ENCODE data around the gene PTPRH. TPM values are rescaled to one million over a fixed set of nuclear protein-coding genes. Genes with fewer than 3 reads are reported as not detected.

The PTPRH gene
- total RNA-seq, 5 donors from 2014 or later (not counting 1 experiment from before 2014, with no cell fraction given) = 0.16 to 1.1 (median 0.51) TPM; not detected in 2

GRCh38 chr19:55245236-55245904 lies 36.1 kb upstream of the PTPRH start:
- POLR2A ChIA-PET = no interaction called here

GRCh38 chr19:55244004-55244680 lies 34.8 kb upstream of the PTPRH start:
- H3K4me3 Mint-ChIP-seq = no peak overlapping the region
- no peaks in the 10 kb centered on the region for H3K9me3 Mint-ChIP-seq
- no peaks in the 10 kb centered on the region for H3K27me3 Mint-ChIP-seq
- ATAC-seq (replicated peaks in 1 of 4) = no peak
- DNase-seq = no peak
- CTCF ChIA-PET = interaction anchor here in 1 of 2 donors (0.6 kb wide), 1 partner anchor 81 kb away, joined by 3 read pairs; no protein-coding TSS in a partner anchor
- H3K27ac Mint-ChIP-seq = no peak overlapping the region
- H3K36me3 Mint-ChIP-seq = peaks cover 23% of the 10 kb centered on the region
- POLR2A ChIA-PET = no interaction called here
- Histone ChIP-seq H3K27ac (ENCODE audit: low read length) (no peak overlapping the region), H3K4me3 (ENCODE audit: control insufficient read depth in 1 of 2, extremely low read depth in 1 of 2, low read length in 1 of 2) (no peak overlapping the region), H3K36me3 (ENCODE audit: control insufficient read depth in 2 of 2, extremely low read depth in 1 of 2, insufficient read depth in 1 of 2, low read length in 1 of 2) (peaks cover 34 to 94% of the 10 kb centered on the region in 2 donors), H3K4me1 (ENCODE audit: control insufficient read depth in 1 of 2, extremely low read depth in 1 of 2, insufficient read depth in 2 of 2, low read length in 2 of 2) (peaks cover 0 to 21% of the 10 kb centered on the region in 2 experiments), H3K9me3 (no peaks in the 10 kb centered on the region), H3K27me3 (replicated peaks in 1 of 2; ENCODE audit: control insufficient read depth in 2 of 2, extremely low read depth in 1 of 2, insufficient read depth in 2 of 2, low read length in 1 of 2) (no peaks in the 10 kb centered on the region)
- WGBS (ENCODE audit: insufficient coverage) = over 99% methylated on average over 10 of the region's 12 CpGs
- H3K4me1 Mint-ChIP-seq = peaks cover 11 to 20% (median 19%) of the 10 kb centered on the region in 3 donors

More at GRCh38 chr19:55245236-55245904, 36.1 kb upstream of the PTPRH start:
- CTCF ChIA-PET = no interaction called here
- Mint-ChIP-seq H3K36me3 (peaks cover 19% of the 10 kb centered on the region), H3K27ac (no peak overlapping the region), H3K9me3 (no peaks in the 10 kb centered on the region), H3K27me3 (no peaks in the 10 kb centered on the region), H3K4me1 (peaks cover 11 to 26% (median 23%) of the 10 kb centered on the region in 3 donors), H3K4me3 (no peak overlapping the region)
- peaks cover 33 to 89% of the 10 kb centered on the region in 2 donors for H3K36me3 ChIP-seq (ENCODE audit: control insufficient read depth in 2 of 2, extremely low read depth in 1 of 2, insufficient read depth in 1 of 2, low read length in 1 of 2)
- no peak overlapping the region for H3K27ac ChIP-seq (ENCODE audit: low read length)
- ATAC-seq (replicated peaks in 1 of 4) (no peak), DNase-seq (no peak)
- H3K9me3 ChIP-seq = no peaks in the 10 kb centered on the region
- H3K4me3 ChIP-seq (ENCODE audit: control insufficient read depth in 1 of 2, extremely low read depth in 1 of 2, low read length in 1 of 2) = no peak overlapping the region
- H3K27me3 ChIP-seq (replicated peaks in 1 of 2; ENCODE audit: control insufficient read depth in 2 of 2, extremely low read depth in 1 of 2, insufficient read depth in 2 of 2, low read length in 1 of 2) = no peaks in the 10 kb centered on the region
- WGBS (ENCODE audit: insufficient coverage) = 96% methylated on average over 15 of the region's 23 CpGs
- peaks cover 1 to 33% of the 10 kb centered on the region in 2 experiments for H3K4me1 ChIP-seq (ENCODE audit: control insufficient read depth in 1 of 2, extremely low read depth in 1 of 2, insufficient read depth in 2 of 2, low read length in 2 of 2)

GRCh38 chr19:55242517-55242916 lies 33.2 kb upstream of the PTPRH start:
- H3K4me1 ChIP-seq (ENCODE audit: control insufficient read depth in 1 of 2, extremely low read depth in 1 of 2, insufficient read depth in 2 of 2, low read length in 2 of 2) = peaks cover 0 to 5% of the 10 kb centered on the region in 2 experiments
- no peak for ATAC-seq (replicated peaks in 1 of 4)
- Mint-ChIP-seq H3K9me3 (no peaks in the 10 kb centered on the region), H3K27ac (no peak overlapping the region), H3K27me3 (no peaks in the 10 kb centered on the region), H3K4me1 (peaks cover 0 to 5% (median 4%) of the 10 kb centered on the region in 3 donors), H3K4me3 (no peak overlapping the region), H3K36me3 (peaks cover 27% of the 10 kb centered on the region)
- H3K9me3 ChIP-seq = no peaks in the 10 kb centered on the region
- no peak overlapping the region for H3K4me3 ChIP-seq (ENCODE audit: control insufficient read depth in 1 of 2, extremely low read depth in 1 of 2, low read length in 1 of 2)
- H3K27ac ChIP-seq (ENCODE audit: low read length) = no peak overlapping the region
- CTCF ChIA-PET = no interaction called here
- DNase-seq = no peak
- peaks cover 30 to 96% of the 10 kb centered on the region in 2 donors for H3K36me3 ChIP-seq (ENCODE audit: control insufficient read depth in 2 of 2, extremely low read depth in 1 of 2, insufficient read depth in 1 of 2, low read length in 1 of 2)
- no peaks in the 10 kb centered on the region for H3K27me3 ChIP-seq (replicated peaks in 1 of 2; ENCODE audit: control insufficient read depth in 2 of 2, extremely low read depth in 1 of 2, insufficient read depth in 2 of 2, low read length in 1 of 2)
- 99% methylated on average over 7 of the region's 7 CpGs for WGBS (ENCODE audit: insufficient coverage)
- POLR2A ChIA-PET = no interaction called here

- no peaks in the 10 kb centered on the region for H3K4me1 ChIP-seq (ENCODE audit: control insufficient read depth in 1 of 2, extremely low read depth in 1 of 2, insufficient read depth in 2 of 2, low read length in 2 of 2)
- no peak overlapping the region for H3K27ac ChIP-seq (ENCODE audit: low read length)
- H3K36me3 Mint-ChIP-seq = peaks cover 32% of the 10 kb centered on the region
- CTCF ChIA-PET = no interaction called here
- no peaks in the 10 kb centered on the region for H3K27me3 Mint-ChIP-seq
- no peaks in the 10 kb centered on the region for H3K9me3 Mint-ChIP-seq
- no peak overlapping the region for H3K4me3 Mint-ChIP-seq
- POLR2A ChIA-PET = no interaction called here
- no peaks in the 10 kb centered on the region for H3K27me3 ChIP-seq (replicated peaks in 1 of 2; ENCODE audit: control insufficient read depth in 2 of 2, extremely low read depth in 1 of 2, insufficient read depth in 2 of 2, low read length in 1 of 2)
- 92% methylated on average over 16 of the region's 16 CpGs for WGBS (ENCODE audit: insufficient coverage)
- H3K9me3 ChIP-seq = no peaks in the 10 kb centered on the region
- peaks cover 0 to 3% (median 2%) of the 10 kb centered on the region in 3 donors for H3K4me1 Mint-ChIP-seq
- ATAC-seq (replicated peaks in 1 of 4) = no peak
- H3K27ac Mint-ChIP-seq = no peak overlapping the region
- H3K36me3 ChIP-seq (ENCODE audit: control insufficient read depth in 2 of 2, extremely low read depth in 1 of 2, insufficient read depth in 1 of 2, low read length in 1 of 2) = peaks cover 35 to 96% of the 10 kb centered on the region in 2 donors
- DNase-seq = no peak
- H3K4me3 ChIP-seq (ENCODE audit: control insufficient read depth in 1 of 2, extremely low read depth in 1 of 2, low read length in 1 of 2) = no peak overlapping the region
Measured at GRCh38 chr19:55241935-55242464, 32.7 kb upstream of the PTPRH start.

- ChIA-PET CTCF (no interaction called here), POLR2A (interaction anchor here in 1 of 2 donors (0.6 kb wide), 1 partner anchor 17 kb away, joined by 12 read pairs; no protein-coding TSS in a partner anchor)
- WGBS (ENCODE audit: insufficient coverage) = 97% methylated on average over 32 of the region's 37 CpGs
- Mint-ChIP-seq H3K4me3 (no peak overlapping the region), H3K27me3 (no peaks in the 10 kb centered on the region), H3K36me3 (peaks cover 37% of the 10 kb centered on the region), H3K9me3 (no peaks in the 10 kb centered on the region), H3K4me1 (peaks cover 0 to 3% (median 2%) of the 10 kb centered on the region in 3 donors), H3K27ac (no peak overlapping the region)
- H3K27me3 ChIP-seq (replicated peaks in 1 of 2; ENCODE audit: control insufficient read depth in 2 of 2, extremely low read depth in 1 of 2, insufficient read depth in 2 of 2, low read length in 1 of 2) = no peaks in the 10 kb centered on the region
- H3K4me3 ChIP-seq (ENCODE audit: control insufficient read depth in 1 of 2, extremely low read depth in 1 of 2, low read length in 1 of 2) = no peak overlapping the region
- H3K27ac ChIP-seq (ENCODE audit: low read length) = no peak overlapping the region
- ATAC-seq (replicated peaks in 1 of 4) = no peak
- H3K9me3 ChIP-seq = no peaks in the 10 kb centered on the region
- DNase-seq = no peak
- H3K4me1 ChIP-seq (ENCODE audit: control insufficient read depth in 1 of 2, extremely low read depth in 1 of 2, insufficient read depth in 2 of 2, low read length in 2 of 2) = no peaks in the 10 kb centered on the region
- peaks cover 33 to 97% of the 10 kb centered on the region in 2 donors for H3K36me3 ChIP-seq (ENCODE audit: control insufficient read depth in 2 of 2, extremely low read depth in 1 of 2, insufficient read depth in 1 of 2, low read length in 1 of 2)
Measured at GRCh38 chr19:55241143-55241934, 32.0 kb upstream of the PTPRH start.

GRCh38 chr19:55240713-55241020 lies 31.4 kb upstream of the PTPRH start:
- no peaks in the 10 kb centered on the region for H3K4me1 ChIP-seq (ENCODE audit: control insufficient read depth in 1 of 2, extremely low read depth in 1 of 2, insufficient read depth in 2 of 2, low read length in 2 of 2)
- ChIA-PET POLR2A (no interaction called here), CTCF (no interaction called here)
- Mint-ChIP-seq H3K4me3 (no peak overlapping the region), H3K4me1 (peaks cover 0 to 3% (median 2%) of the 10 kb centered on the region in 3 donors), H3K27ac (no peak overlapping the region), H3K9me3 (no peaks in the 10 kb centered on the region), H3K36me3 (peaks cover 40% of the 10 kb centered on the region), H3K27me3 (no peaks in the 10 kb centered on the region)
- 86% methylated on average over 2 of the region's 6 CpGs for WGBS (ENCODE audit: insufficient coverage)
- peaks cover 33 to 97% of the 10 kb centered on the region in 2 donors for H3K36me3 ChIP-seq (ENCODE audit: control insufficient read depth in 2 of 2, extremely low read depth in 1 of 2, insufficient read depth in 1 of 2, low read length in 1 of 2)
- H3K4me3 ChIP-seq (ENCODE audit: control insufficient read depth in 1 of 2, extremely low read depth in 1 of 2, low read length in 1 of 2) = no peak overlapping the region
- ATAC-seq (replicated peaks in 1 of 4) (no peak), DNase-seq (no peak)
- H3K27ac ChIP-seq (ENCODE audit: low read length) = no peak overlapping the region
- H3K9me3 ChIP-seq = no peaks in the 10 kb centered on the region
- H3K27me3 ChIP-seq (replicated peaks in 1 of 2; ENCODE audit: control insufficient read depth in 2 of 2, extremely low read depth in 1 of 2, insufficient read depth in 2 of 2, low read length in 1 of 2) = no peaks in the 10 kb centered on the region

Measured in T-cell (primary cell).